T47D (cell line): ENCODE data around the gene ARHGEF6.
"Not testable (repeated sequence)": the region's sequence is repeated elsewhere in the genome, so short reads cannot be mapped to it uniquely, and the experiment has no call there.

Experiments used
- DNase-seq, 2 experiments: peaks; one replicate each; pipeline versions ENCODE4 v3.0.0 to v3.0.0-alpha.2; 2011 to 2012; ENCODE audit warnings: low read depth in 1 of 2, low spot score in 1 of 2
- JUND ChIP-seq: IDR thresholded peaks from 2 replicates; pipeline ENCODE4 v1.6.1; 2012; ENCODE audit warnings: low read depth
- in situ Hi-C: cut with HindIII; loops from 2 replicates; pipeline ENCODE4 v1.10.0; 2016; ENCODE audit warnings: low sequenced_read_pairs, low pct_unique_long_range_greater_than_20kb

ARHGEF6 gene

DNA sequence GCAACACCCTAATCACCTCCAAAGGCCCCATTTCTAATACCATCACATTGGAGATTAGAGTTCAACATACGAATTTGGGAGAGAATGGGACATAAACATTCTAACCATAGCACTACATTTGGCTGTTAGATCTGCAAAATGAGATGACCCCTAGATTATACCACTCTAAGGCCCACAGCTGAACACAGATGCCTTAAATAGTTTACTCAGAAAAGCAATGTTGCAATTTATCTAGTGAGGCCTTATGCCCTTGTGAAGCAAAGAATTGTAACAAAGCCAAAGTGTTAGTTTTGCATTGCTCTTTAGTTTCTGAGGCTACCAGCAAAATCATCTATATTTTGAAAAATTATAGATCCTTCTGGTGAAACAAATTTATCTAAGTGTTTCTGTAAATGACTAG is 31.6 kb upstream of the ARHGEF6 start:
- TF ChIP-seq JUND: no peak
- in situ Hi-C loops: no loop called here
- no peak for DNase-seq

DNA sequence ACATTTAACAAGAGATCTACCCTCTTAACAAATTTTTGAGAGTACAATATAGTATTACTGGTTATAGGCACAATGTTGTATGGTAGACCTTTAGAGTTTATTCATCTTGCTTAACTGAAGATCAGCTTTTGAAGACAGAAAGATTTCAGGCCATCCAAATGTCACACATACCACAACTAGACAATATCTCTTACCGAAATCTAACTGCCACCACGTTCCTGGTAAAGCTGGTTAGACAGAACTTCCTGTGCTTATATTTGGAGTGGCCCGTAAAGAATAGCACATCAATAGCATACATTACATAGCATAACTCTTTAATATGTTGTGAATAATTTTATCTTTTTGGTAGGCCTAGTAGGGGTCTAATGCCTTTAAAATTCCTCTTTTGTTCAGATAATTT is 29.8 kb upstream of the ARHGEF6 start:
- peak in 1 of 2 experiments; percentile 70 for DNase-seq
- TF ChIP-seq JUND: no peak
- in situ Hi-C loops: no loop called here

DNA sequence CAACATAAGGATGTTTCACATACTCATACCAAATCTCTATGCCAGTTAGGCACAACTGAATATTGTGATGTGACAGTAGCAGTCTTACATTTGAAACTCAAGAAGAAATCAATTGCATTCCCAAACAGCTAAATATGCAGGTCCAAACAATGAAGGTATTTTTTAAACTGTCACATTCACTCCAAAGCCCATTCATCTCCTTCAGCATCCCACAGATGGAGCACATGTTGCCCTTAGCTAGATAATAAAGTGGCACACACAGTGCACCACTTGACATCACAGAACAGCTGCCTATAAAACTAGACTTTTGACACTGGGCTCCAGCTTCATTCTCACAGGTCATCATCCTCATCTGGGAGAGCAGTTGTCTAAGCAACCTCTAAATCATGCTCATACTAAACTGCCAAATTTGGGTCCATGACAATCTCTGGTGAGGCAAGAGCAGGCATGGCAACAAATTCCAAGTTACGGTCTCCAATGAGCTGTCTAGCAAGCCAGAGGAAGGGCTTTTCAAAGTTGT is 26.2 kb upstream of the ARHGEF6 start:
- TF ChIP-seq JUND: no peak
- DNase-seq: no peak
- in situ Hi-C loops: no loop called here

DNA sequence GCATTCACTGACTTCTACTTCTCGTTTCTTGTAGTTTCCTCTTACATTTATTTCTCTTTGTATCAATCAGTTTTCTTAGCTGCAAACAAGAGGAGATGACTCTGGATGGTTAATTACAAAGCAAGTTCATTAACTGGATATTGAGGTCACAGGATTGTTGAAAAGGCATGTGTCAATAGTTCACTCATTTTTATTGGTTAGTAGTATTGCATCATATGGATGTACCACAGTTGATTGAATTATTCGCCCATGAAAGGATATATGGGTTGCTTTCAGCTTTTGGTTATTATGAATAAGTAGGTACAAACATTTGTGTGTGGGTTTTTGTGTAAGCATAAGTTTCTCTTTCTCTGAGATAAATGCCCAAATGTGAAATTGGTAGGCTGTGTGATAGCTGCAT is 21.8 kb upstream of the ARHGEF6 start:
- in situ Hi-C loops: no loop called here
- DNase-seq: no peak
- TF ChIP-seq JUND: no peak

GRCh38 chrX:136797787-136798186 is 17.1 kb upstream of the ARHGEF6 start:
- no peak for TF ChIP-seq JUND
- in situ Hi-C loops: no loop called here
- no peak for DNase-seq

- DNase-seq, in situ Hi-C loops: not testable (repeated sequence)
Observed at GRCh38 chrX:136795132-136795531, 14.4 kb upstream of the ARHGEF6 start.

DNA sequence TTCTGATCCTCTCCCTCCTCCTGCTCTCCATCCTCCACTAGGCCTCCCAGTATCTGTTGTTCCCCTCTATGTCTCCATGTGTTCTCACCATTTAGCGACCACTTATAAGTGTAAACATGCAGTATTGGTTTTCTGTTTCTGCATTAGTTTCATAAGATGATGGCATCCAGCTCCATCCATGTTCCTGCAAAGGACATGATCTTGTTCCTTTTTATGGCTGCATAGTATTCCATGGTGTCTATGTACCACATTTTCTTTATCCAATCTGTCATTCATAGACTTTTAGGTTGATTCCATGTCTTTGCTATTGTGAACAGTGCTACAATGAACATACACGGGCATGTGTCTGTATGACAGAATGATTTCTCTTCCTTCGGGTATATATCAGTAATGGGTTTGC is 13.9 kb upstream of the ARHGEF6 start:
- in situ Hi-C loops, DNase-seq: not testable (repeated sequence)

DNA sequence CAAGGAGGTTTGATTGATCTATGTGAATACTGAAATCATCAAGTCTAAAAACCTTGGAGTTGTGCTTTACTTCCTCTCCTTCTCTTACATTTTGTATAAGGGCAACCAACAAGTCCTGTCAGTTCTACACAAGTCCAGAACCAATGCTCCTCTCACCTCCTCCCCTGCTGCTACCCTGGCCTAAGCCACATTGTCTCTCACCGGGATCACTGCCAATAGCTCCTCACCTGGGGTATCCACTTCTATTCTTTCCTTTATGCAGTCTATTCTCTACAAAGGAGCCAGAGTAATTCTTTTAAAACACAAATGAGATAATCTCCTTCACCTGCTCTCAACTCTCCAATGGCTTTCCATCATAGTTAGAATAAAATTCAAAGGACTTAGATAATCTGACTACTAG is 13.3 kb upstream of the ARHGEF6 start:
- TF ChIP-seq JUND: no peak
- in situ Hi-C loops: no loop called here
- no peak for DNase-seq

DNA sequence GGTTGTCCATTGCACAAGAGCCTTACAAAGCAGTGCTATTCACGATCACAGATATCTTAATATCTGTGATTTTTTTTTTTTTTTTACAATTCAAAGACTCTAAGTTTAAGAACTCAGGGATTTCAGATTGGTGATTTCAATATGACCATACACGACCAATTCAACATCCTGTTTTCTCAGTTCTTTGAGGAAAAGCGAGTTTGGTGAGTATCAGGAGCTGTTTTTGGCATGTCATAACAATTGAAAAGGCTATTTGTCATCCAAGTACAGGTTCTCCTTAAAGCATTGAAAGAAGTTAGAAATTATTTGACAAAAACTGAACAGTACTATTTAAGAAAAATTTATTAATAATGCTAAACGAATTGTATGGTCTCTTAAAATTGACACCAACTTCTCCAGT is 9.1 kb upstream of the ARHGEF6 start:
- TF ChIP-seq JUND: no peak
- in situ Hi-C loops: no loop called here
- peak in 1 of 2 experiments; percentile 39 for DNase-seq

DNA sequence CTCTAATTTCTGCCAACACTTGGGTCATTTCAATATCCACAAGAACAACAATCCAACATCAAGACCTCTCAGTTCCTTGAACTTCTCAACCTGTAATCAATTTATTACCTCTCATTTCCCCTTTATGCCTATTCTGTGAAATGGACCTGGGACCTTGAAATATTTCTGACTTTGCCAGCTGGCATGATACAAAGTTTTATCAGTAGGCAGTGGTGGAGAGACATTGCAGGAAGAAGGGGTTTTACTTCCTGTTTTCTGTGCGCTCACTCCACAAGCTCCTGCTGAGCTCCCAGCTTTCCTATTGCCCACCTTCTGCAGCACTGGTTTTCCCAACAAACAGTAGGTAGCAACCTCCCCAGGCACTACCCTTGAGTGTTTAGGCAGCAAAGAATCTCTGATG is 3.5 kb upstream of the ARHGEF6 start:
- DNase-seq: no peak
- in situ Hi-C loops: no loop called here

DNA sequence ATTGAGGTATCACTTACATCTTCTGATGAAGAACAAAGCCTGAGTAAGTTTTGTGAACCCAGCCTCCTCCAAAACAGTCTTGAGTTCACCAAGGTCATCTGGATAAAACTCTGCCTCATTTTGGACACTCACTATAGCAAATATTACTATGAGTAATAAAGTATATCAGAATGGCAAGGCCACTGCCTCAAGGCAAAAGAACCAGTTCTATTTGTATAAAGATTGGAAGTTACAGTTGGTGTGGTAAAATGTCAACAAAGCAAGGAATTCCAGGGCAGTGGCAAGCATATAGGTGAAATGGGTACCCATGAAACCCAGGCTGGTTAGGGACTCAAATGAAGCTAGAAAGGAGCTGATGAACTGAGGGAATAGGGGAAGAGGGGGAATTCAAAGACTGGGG is 2.4 kb upstream of the ARHGEF6 start:
- peak in 1 of 2 experiments; percentile 80 for DNase-seq
- TF ChIP-seq JUND: peak; percentile 52; the same call in 1 of the 2 replicates
- in situ Hi-C loops: no loop called here

More for the DNA sequence above, 3.5 kb upstream of the ARHGEF6 start:
- no peak for TF ChIP-seq JUND

DNA sequence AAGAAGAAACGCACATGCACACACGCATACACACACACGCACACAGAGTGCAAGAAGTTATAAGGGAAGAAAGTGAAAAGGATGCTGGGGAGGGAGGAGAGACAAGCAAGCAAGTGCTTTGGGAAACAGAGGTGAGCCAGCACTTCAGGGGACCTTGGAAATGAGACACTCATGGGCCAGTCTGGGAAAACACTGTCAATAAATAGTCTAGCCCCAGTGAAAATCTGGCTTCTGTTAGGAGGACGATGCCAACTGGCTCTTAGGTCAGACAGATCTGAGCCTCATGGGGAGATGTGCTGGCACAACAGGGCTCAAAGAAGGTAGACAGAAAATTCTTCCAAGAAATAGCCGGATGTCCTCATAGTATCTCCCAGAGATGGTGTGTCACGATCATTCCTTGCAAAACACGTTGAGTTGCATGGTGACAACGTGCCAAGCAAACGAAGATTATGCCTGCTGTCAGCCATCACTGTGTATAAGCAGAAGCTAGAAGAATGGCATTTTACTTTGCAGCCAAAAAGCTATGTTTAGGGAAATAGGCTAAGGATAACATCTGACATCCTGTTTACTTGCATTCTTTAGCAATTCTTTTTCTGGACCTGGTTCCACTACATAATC is 557 bp upstream of the ARHGEF6 start:
- TF ChIP-seq JUND: 0 out of 2 replicates have a peak, but pooled peaks have one; percentile 35
- peak in 1 of 2 experiments; percentile 78 for DNase-seq
- in situ Hi-C loops: no loop called here

- in situ Hi-C loops: no loop called here
- no peak for DNase-seq
- no peak for TF ChIP-seq JUND
Observed at GRCh38 chrX:136780241-136780640, 491 bp downstream of the ARHGEF6 start.

GRCh38 chrX:136779346-136779781 is 1.4 kb downstream of the ARHGEF6 start:
- in situ Hi-C loops: no loop called here
- no peak for TF ChIP-seq JUND
- DNase-seq: no peak
